HG02798 (cell line): ENCODE results near the gene ISOC2.
A peak's percentile ranks its signal among the peaks of the same experiment; 100 is the strongest.
"Not testable (repeated sequence)": the region's sequence is repeated elsewhere in the genome, so short reads cannot be mapped to it uniquely, and the experiment has no call there.

Experiments
- ATAC-seq: cut with Tn5 transposase; IDR thresholded peaks from one replicate; pipeline ENCODE4 v1.9.1; 2021; ENCODE audit warnings: mild to moderate bottlenecking; ENCODE audit not compliant: unreplicated experiment, poor library complexity

Gene ISOC2

GRCh38 chr19:55461259-55461973 lies at the start of gene ISOC2:
Gene ISOC2 (minus strand): TSS chr19:55461642. CDS start chr19:55456486, 5,156 bp downstream.
- ATAC-seq, result peak; percentile 97

GRCh38 chr19:55508120-55508519 lies 46.7 kb upstream of the ISOC2 start:
- no peak for ATAC-seq

GRCh38 chr19:55504981-55505380 lies 43.5 kb upstream of the ISOC2 start:
- ATAC-seq, result no peak

- no peak for ATAC-seq
These were observed 42.8 kb upstream of the ISOC2 start for GRCh38 chr19:55504252-55504603.

GRCh38 chr19:55503502-55504251 lies 42.2 kb upstream of the ISOC2 start:
- peak; percentile 93 for ATAC-seq

- ATAC-seq, result no peak
These were observed 41.7 kb upstream of the ISOC2 start for GRCh38 chr19:55503157-55503501.

- ATAC-seq, result no peak
These were observed 40.9 kb upstream of the ISOC2 start for GRCh38 chr19:55502197-55502952.

- ATAC-seq, result no peak
These were observed 39.0 kb upstream of the ISOC2 start for GRCh38 chr19:55500368-55500952.

GRCh38 chr19:55498246-55498840 lies 36.9 kb upstream of the ISOC2 start:
- ATAC-seq, result no peak

- ATAC-seq, result no peak
These were observed 36.3 kb upstream of the ISOC2 start for GRCh38 chr19:55497763-55498162.

- ATAC-seq, result not testable (repeated sequence)
These were observed 35.4 kb upstream of the ISOC2 start for GRCh38 chr19:55496820-55497219.

- ATAC-seq, result no peak
These were observed 34.4 kb upstream of the ISOC2 start for GRCh38 chr19:55495646-55496349.

- no peak for ATAC-seq
These were observed 32.8 kb upstream of the ISOC2 start for GRCh38 chr19:55494172-55494761.

GRCh38 chr19:55493645-55494171 lies 32.3 kb upstream of the ISOC2 start:
- ATAC-seq, result no peak

- ATAC-seq, result no peak
These were observed 31.7 kb upstream of the ISOC2 start for GRCh38 chr19:55493052-55493644.

- ATAC-seq, result no peak
These were observed 31.0 kb upstream of the ISOC2 start for GRCh38 chr19:55492362-55492944.

- ATAC-seq, result no peak
These were observed 30.3 kb upstream of the ISOC2 start for GRCh38 chr19:55491546-55492360.
